HG02840 (cell line): Measurements from ENCODE around the gene TCP10L.
"Not testable (repeated sequence)": the region's sequence is repeated elsewhere in the genome, so short reads cannot be mapped to it uniquely, and the experiment has no call there.

Source experiments
- ATAC-seq: cut with Tn5 transposase; IDR thresholded peaks from one replicate; pipeline ENCODE4 v1.9.1; 2021; ENCODE audit warnings: mild to moderate bottlenecking, moderate library complexity, moderate number of reproducible peaks; ENCODE audit not compliant: unreplicated experiment, low FRiP score

Gene TCP10L

DNA sequence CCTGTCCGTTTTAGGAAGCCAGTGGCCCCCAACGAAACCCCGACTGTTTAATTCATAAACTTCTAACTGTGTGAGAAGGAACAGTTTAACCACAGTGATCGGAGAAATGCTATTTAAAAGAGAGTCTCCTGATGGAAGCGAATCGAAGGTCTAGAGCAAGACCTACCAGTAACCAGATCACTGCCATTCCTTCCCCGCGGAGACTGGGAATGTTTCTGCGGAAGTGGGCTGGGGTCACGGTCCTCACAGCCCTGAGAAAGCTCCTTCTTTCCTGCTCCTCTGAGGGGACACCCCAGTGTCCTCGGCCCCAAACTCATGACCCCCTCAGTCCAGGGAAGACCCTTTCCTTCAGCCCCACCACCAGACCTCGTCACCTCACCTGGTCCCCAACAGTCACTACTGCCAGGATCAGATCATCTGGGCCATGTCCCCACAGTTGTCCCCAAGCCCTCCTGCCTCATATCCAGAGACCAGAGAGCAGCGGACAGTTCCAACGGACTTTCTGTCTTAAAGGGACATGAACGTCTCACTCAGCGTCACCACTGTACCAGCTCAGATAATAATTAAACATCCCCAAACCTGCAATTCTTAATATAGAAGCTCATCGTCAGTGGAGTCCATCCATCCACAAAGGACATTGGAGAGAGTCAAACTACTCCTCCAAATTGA, at the start of gene TCP10L:
TSS of gene TCP10L (minus strand) at position 482 of the 669 bp plus-strand sequence. CDS start 1,219 bp downstream, outside the sequence.
- no peak for ATAC-seq

DNA sequence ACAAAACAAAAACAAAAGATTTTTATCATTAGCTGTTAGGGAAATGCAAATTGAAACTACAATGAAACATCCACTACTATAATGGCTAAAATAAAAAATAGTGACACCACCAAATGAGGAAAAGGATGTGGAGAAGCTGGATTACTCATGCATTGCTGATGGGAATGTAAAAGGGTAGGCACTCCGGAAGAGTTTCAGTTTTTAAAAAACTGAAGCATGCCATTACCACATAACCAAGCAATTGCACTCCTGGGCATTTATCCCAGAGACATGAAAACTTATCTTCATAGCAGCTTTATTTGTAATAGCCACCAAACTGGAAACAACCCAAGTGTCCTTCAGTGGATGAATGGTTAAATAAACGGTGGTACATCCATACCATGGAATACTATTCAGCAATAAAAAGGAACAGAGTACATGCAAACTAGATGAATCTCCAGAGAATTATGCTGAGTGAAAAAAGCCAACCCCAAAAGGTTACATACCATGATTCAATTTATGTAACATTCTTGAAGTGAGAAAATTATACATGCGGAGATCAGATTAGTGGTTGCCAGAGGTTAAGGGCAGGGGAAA, 41.4 kb upstream of the TCP10L start:
- no peak for ATAC-seq

- ATAC-seq, result not testable (repeated sequence)
Observed at GRCh38 chr21:32618218-32618617, 32.9 kb upstream of the TCP10L start.

DNA sequence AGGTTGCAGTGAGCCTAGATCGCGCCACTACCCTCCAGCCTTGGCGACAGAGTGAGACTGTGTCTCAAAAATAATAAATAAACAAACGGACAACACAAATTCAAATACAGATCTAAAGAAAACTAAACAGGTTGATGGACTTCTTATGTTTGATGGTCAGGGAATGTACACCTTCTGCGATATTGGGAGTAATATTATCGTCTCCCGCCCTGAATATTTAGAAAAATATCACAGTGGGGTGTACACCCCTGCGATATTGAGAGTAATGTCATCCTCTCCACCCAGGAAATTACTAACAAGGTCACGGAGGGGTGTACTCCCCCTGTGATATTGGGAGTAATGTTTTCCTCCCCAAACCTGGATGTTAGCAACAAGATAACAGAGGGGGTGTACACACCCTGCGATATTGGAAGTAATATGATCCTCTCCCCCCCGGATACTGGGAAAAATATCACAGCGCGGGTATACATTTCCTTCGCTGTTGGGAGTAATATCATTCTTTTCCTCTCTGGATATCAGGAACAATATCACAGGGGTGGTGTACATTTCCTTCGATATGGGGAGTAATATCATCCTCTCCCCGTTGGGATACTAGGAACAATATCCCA, 28.2 kb upstream of the TCP10L start:
- ATAC-seq, result no peak

- ATAC-seq, result no peak
Observed at GRCh38 chr21:32612999-32613337, 27.6 kb upstream of the TCP10L start.

DNA sequence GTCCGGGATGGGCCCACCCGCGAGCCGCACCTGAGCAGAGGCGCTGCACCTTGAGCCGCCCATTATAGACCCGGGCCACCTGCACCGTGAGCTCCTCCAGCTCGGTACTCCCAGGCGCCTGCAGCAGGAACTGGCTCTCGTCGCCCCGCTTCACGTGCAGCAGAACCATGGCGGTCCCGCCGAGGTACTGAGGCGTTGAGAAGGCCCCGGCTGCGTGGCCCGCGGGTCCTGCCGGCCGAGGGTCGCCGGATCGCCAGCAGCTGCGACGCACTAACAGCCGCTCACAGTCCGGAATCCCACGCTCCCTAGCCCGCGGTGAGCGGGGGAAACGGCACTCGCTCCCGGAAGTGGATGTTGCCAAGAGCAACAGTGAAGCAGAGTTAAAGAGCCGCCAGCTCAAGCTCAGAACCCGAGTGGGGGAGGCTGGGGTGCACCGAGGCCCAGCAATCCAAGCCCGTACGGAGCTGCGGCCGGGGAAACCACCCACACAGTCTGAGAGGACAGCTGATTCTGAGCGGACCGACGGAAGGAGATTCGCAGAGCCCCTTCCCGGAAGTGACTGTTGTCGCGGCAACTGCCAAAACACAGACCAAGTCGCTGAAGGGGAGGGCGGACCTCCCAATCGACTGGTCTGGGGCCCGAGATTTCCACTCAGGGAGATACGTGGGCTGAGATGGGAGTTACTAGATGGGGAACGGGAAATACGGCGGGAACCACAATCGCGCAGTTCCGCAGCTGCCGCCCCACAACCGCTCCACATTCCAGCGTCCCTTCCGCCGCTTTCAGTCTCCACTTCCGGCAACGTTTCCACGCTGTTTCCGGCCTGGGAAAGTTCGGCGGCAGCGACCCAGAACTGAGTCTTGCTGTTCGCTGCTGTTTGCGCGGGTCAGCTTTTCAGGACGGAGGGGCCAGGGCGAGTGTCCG, 27.0 kb upstream of the TCP10L start, which contains the start of gene CFAP298:
TSS of gene CFAP298 (minus strand) at position 303 of the 924 bp plus-strand sequence. CDS start at position 169, 134 bp downstream.
- ATAC-seq, result peak; percentile 93

DNA sequence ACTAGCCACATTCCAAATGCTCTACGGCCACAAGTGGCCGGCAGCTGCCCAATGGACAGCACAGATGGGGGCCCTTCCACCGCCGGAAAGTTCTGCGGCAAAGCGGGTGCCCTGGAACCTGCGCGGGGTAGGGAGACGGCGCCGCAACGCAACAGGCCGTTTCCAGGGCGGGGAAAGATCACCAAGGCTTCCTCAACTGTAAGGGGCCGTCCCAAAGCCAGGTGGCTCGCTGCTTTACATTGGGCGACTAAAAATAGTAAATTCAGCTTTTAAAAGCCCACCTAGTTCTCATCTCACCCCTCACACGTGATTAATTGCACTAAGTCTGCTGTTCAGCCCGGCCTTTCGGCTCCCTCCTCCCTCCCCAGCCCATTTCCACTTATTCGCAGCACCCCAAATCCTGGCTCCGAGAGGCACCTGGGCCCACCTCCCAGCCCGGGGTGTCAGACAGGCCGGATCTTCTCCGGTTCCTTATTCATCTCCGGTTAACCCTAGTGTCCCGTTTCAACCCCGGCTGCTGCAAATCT, 26.2 kb upstream of the TCP10L start:
- ATAC-seq, result peak; percentile 3

GRCh38 chr21:32610940-32611339, 25.6 kb upstream of the TCP10L start:
- not testable (repeated sequence) for ATAC-seq

DNA sequence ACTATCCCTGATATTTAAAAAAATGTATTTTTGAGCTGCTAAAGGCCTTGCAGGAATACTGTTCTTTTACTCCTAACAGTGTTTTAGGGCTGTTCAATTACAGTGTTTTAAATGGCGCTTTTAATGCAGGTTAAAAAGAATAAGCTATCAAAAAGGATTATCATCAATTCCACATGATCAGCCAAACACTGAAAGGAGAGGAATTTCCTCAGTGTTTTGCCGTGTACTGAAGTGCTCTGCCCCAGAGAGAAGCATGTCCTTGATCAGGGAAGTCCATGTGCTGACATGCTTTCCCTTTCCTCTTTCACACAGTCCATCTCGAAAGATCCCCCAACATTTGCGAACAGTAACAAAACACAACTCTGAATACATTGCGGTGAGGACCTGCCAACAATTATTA, 23.5 kb upstream of the TCP10L start:
- ATAC-seq, result no peak

DNA sequence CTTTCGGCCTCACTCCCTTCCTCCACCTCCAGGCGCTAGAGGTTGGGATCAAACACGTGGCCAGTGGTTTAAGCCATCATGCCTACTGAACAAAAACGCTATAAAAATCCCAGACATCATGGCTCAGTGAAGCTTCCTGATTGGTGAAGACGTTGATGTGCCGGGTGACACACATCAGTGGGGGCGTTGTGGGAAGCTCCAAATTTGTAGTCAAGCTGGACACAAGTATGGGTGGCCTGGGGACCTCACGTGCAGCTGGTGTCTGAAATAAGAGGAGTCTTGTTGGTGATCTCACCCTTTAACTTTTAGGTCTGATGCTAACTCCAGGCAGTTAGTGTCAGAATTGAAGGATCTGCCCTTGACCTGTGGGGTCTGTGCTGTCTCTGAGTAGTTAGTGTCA, 20.1 kb upstream of the TCP10L start:
- ATAC-seq, result no peak

DNA sequence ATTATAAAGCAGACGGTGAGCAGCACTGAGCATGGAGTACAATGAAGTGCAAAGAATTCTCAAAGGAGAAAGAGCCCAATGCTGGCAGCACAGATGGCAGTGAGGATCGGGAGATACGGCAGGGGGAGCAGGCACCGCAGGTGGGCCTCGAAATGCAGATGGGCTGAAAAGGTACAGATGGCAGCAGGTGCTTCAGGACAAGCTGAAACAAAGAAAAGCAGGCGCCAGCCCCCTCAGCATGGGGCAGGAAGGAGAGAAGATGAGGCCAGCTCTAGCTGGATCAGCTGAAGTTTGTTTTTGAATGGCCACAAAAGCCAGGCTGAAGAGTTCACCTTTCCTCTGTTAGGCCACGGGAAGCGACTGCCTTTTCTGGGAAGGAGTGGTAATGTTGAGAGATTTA, 19.1 kb upstream of the TCP10L start:
- ATAC-seq, result no peak

DNA sequence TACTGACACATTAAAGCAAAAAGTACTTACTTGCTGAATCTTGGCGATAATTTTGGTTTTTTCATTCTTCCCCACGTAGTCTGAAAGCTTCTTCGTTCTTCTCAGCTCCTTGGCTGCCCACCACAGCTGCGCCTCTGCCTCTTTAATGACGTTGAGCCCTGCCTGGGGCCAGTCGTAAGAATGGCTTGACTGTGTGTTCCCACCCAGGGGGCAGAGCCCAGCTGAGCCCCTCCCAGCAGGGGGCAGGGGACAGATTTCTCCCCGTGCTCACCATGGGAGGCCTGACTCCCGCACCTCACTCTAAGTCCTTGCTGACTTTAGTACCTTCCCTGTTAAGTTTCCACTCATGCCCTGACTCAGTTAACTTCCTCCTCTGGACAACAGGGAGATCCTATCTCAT, 17.8 kb upstream of the TCP10L start:
- ATAC-seq, result no peak

- ATAC-seq, result no peak
Observed at GRCh38 chr21:32602099-32602498, 16.8 kb upstream of the TCP10L start.

- ATAC-seq, result no peak
Observed at GRCh38 chr21:32599526-32599925, 14.2 kb upstream of the TCP10L start.

DNA sequence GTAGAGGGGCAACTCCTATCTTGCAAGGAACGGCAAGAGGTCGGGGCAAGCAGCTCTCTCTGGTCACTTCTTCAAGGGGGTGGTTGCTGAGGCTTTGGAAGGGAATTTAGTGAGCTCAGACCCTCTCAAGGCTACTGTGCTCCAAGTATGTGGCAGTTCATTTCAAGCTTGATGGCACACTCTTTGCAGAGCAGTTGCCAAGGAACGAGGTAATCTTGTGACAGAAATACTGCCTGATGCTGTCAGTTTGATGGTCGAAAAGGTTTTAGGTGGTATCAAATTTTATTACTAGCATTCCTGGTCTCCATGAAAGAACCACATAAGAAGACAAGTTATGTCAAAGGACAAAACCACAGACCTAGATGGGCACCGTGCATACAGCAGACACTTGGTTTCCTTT, 13.8 kb upstream of the TCP10L start:
- ATAC-seq, result no peak

GRCh38 chr21:32597205-32597604, 11.9 kb upstream of the TCP10L start:
- ATAC-seq, result no peak

- ATAC-seq, result no peak
Observed at GRCh38 chr21:32595431-32595830, 10.1 kb upstream of the TCP10L start.

DNA sequence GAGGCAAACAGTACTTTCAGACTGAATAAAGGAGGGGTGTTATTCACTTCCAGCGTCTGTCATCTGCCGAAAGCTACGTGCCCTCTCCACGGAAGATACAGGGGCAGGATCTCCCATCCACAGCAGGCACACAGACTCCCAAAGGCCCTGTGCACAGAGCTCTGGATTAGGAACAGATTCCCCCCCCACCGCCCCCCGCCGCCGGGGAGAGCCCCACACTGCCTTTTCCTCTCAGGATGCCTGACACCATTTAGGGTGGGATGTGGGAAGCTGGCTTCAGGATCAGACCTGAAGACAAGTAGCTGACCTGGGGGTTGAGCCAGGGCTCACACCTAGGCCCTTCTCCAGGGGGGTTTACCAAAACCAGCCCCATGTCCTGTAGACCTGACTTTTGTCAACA, 8.4 kb upstream of the TCP10L start:
- no peak for ATAC-seq

DNA sequence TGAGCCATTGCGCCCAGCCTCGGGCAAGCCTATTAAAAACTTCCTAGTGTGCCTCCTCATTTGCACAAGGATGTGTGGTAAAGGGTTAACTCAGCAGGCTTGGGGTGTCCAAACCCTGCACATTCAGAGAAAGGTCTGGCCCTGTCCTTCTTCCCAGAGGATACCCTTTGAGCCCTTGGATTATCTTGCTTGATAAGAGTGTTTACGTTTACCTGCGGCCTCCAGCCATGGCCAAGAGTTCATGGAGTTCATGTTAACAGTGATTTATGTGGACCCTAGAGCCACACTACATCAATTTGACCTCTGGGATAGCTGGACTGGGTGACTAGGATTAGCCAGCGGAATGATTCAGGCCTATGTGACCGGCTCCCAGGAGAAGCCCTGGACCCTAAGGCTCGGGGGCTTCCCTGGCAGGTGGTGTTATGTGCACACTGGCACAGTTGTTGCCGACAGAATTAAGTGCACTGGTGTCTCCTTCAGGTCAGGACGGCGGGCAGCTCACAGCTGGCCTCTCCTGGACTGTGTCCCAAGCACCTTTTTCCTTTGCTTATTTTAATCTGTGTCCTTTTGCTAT, 7.7 kb upstream of the TCP10L start:
- ATAC-seq, result no peak

- ATAC-seq, result no peak
Observed at GRCh38 chr21:32590130-32590529, 4.8 kb upstream of the TCP10L start.
